ENCODE measurements around the gene TOR2A.

GRCh38 chr9:127728808-127729207, 6.3 kb downstream of the TOR2A start:
- TF ChIP-seq, protein P1, sequence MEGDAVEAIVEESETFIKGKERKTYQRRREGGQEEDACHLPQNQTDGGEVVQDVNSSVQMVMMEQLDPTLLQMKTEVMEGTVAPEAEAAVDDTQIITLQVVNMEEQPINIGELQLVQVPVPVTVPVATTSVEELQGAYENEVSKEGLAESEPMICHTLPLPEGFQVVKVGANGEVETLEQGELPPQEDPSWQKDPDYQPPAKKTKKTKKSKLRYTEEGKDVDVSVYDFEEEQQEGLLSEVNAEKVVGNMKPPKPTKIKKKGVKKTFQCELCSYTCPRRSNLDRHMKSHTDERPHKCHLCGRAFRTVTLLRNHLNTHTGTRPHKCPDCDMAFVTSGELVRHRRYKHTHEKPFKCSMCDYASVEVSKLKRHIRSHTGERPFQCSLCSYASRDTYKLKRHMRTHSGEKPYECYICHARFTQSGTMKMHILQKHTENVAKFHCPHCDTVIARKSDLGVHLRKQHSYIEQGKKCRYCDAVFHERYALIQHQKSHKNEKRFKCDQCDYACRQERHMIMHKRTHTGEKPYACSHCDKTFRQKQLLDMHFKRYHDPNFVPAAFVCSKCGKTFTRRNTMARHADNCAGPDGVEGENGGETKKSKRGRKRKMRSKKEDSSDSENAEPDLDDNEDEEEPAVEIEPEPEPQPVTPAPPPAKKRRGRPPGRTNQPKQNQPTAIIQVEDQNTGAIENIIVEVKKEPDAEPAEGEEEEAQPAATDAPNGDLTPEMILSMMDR (IDR thresholded peaks at IDR 0.05), result no peak
- TF ChIP-seq POLR2A (IDR thresholded peaks at IDR 0.05), result no peak

Measured in gastroesophageal sphincter (tissue), 3 donors.